ENCODE data around the gene TSPAN14. TPM values are rescaled to one million over a fixed set of nuclear protein-coding genes. Genes with fewer than 3 reads are reported as not detected.

TSPAN14 gene
- total RNA-seq, 2 donors from 2014 or later = 121 to 123 TPM

- Histone ChIP-seq H3K4me3 (ENCODE audit: low read length) (no peak overlapping the region), H3K27ac (ENCODE audit: low read depth, low read length) (no peak overlapping the region), H3K9ac (ENCODE audit: extremely low read depth, low read length, poor library complexity, severe bottlenecking) (no peak overlapping the region), H3K9me3 (ENCODE audit: control insufficient read depth, low read length) (no peaks in the 10 kb centered on the region), H3K36me3 (ENCODE audit: control insufficient read depth, insufficient read depth, low read length) (peaks cover 55% of the 10 kb centered on the region), H3K4me1 (ENCODE audit: control insufficient read depth, insufficient read depth, low read length) (no peaks in the 10 kb centered on the region), H3K27me3 (ENCODE audit: control insufficient read depth, insufficient read depth, low read length, poor library complexity, severe bottlenecking) (no peaks in the 10 kb centered on the region)
- peaks cover 13% of the 10 kb centered on the region for H3K4me1 Mint-ChIP-seq
- no peaks in the 10 kb centered on the region for H3K9me3 Mint-ChIP-seq
- peak overlapping the region; percentile 14 for H3K27ac Mint-ChIP-seq
- no peaks in the 10 kb centered on the region for H3K27me3 Mint-ChIP-seq (ENCODE audit: insufficient read depth)
- TF ChIP-seq CTCF (conservative IDR thresholded peaks at IDR 0.05) = no peak
- H3K36me3 Mint-ChIP-seq (ENCODE audit: low read depth) = peaks cover 37% of the 10 kb centered on the region
- DNase-seq = no peak
- 90 to 92% methylated on average over 6 to 10 of the region's 10 CpGs for WGBS, 2 experiments (ENCODE audit: insufficient coverage in 1 of 2, insufficient read length in 1 of 2)
- no peak overlapping the region for H3K4me3 Mint-ChIP-seq
Measured at GRCh38 chr10:80520661-80521470, 66.8 kb downstream of the TSPAN14 start.

- Histone ChIP-seq H3K27me3 (ENCODE audit: control insufficient read depth, insufficient read depth, low read length, poor library complexity, severe bottlenecking) (no peaks in the 10 kb centered on the region), H3K27ac (ENCODE audit: low read depth, low read length) (no peak overlapping the region), H3K9ac (ENCODE audit: extremely low read depth, low read length, poor library complexity, severe bottlenecking) (no peak overlapping the region), H3K4me3 (ENCODE audit: low read length) (no peak overlapping the region), H3K4me1 (ENCODE audit: control insufficient read depth, insufficient read depth, low read length) (no peaks in the 10 kb centered on the region), H3K36me3 (ENCODE audit: control insufficient read depth, insufficient read depth, low read length) (peaks cover 37% of the 10 kb centered on the region), H3K9me3 (ENCODE audit: control insufficient read depth, low read length) (no peaks in the 10 kb centered on the region)
- Mint-ChIP-seq H3K9me3 (no peaks in the 10 kb centered on the region), H3K36me3 (ENCODE audit: low read depth) (peaks cover 26% of the 10 kb centered on the region), H3K27ac (no peak overlapping the region), H3K4me3 (no peak overlapping the region), H3K27me3 (ENCODE audit: insufficient read depth) (no peaks in the 10 kb centered on the region), H3K4me1 (peaks cover 19% of the 10 kb centered on the region)
- no peak for DNase-seq
- no peak for TF ChIP-seq CTCF (conservative IDR thresholded peaks at IDR 0.05)
- WGBS, 2 experiments (ENCODE audit: insufficient coverage in 1 of 2, insufficient read length in 1 of 2) = 96% methylated on average over 6 of the region's 8 CpGs; no CpG with 5 or more reads in 1 of the 2 experiments
Measured at GRCh38 chr10:80522756-80523363, 68.8 kb downstream of the TSPAN14 start.

GRCh38 chr10:80523773-80524172 is 69.7 kb downstream of the TSPAN14 start:
- Histone ChIP-seq H3K36me3 (ENCODE audit: control insufficient read depth, insufficient read depth, low read length) (peaks cover 29% of the 10 kb centered on the region), H3K4me1 (ENCODE audit: control insufficient read depth, insufficient read depth, low read length) (no peaks in the 10 kb centered on the region), H3K4me3 (ENCODE audit: low read length) (no peak overlapping the region), H3K27me3 (ENCODE audit: control insufficient read depth, insufficient read depth, low read length, poor library complexity, severe bottlenecking) (no peaks in the 10 kb centered on the region), H3K27ac (ENCODE audit: low read depth, low read length) (no peak overlapping the region), H3K9ac (ENCODE audit: extremely low read depth, low read length, poor library complexity, severe bottlenecking) (no peak overlapping the region), H3K9me3 (ENCODE audit: control insufficient read depth, low read length) (no peaks in the 10 kb centered on the region)
- no peak overlapping the region for H3K4me3 Mint-ChIP-seq
- peak overlapping the region; percentile 44 for H3K27ac Mint-ChIP-seq
- DNase-seq = no peak
- H3K27me3 Mint-ChIP-seq (ENCODE audit: insufficient read depth) = no peaks in the 10 kb centered on the region
- peaks cover 19% of the 10 kb centered on the region for H3K4me1 Mint-ChIP-seq
- 94 to 96% methylated on average over 4 to 6 of the region's 6 CpGs for WGBS, 2 experiments (ENCODE audit: insufficient coverage in 1 of 2, insufficient read length in 1 of 2)
- peaks cover 17% of the 10 kb centered on the region for H3K36me3 Mint-ChIP-seq (ENCODE audit: low read depth)
- H3K9me3 Mint-ChIP-seq = no peaks in the 10 kb centered on the region
- TF ChIP-seq CTCF (conservative IDR thresholded peaks at IDR 0.05) = no peak
